ENCODE data around the gene LARP1B. TPM values are rescaled to one million over a fixed set of nuclear protein-coding genes. Genes with fewer than 3 reads are reported as not detected.

LARP1B gene
- total RNA-seq, 1 experiment from 2014 or later: 31.1 TPM

DNA sequence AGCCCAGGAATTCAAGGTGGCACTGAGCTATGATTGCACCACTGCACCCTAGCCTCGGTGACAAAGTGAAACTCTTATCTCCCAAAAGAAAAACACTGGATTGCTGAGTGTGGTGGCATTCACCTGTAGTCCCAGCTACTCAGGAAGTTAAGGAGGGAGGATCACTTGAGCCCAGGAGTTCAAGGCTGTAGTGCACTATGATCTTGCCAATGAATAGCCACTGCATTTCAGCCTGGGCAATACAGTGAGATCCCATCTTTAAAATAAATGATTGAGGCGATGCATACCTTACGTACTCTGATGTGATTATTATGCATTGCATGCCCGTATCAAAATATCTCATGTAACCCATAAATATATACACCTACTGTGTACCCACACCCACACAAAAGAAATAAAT lies 31.2 kb upstream of the LARP1B start:
- ATAC-seq: no peak
- CTCF ChIA-PET: no interaction called here
- no peaks in the 10 kb centered on the region for H4K20me1 ChIP-seq (ENCODE audit: insufficient read depth)

More for the DNA sequence above, 31.2 kb upstream of the LARP1B start:
- H3K79me2 ChIP-seq (ENCODE audit: insufficient read depth, low read length): no peaks in the 10 kb centered on the region
- DNase-seq (ENCODE audit: low read depth, low spot score): no peak
- no peak overlapping the region for H2AFZ ChIP-seq (ENCODE audit: low read depth, low read length, poor library complexity, severe bottlenecking)
- no peak overlapping the region for H3K27ac ChIP-seq (ENCODE audit: low read depth, low read length)
- no peaks in the 10 kb centered on the region for H3K27me3 ChIP-seq (ENCODE audit: insufficient read depth, low read length)
- H3K4me1 ChIP-seq (ENCODE audit: control insufficient read depth in 1 of 2, insufficient read depth in 2 of 2, low read length in 2 of 2): no peaks in the 10 kb centered on the region
- POLR2A ChIA-PET: no interaction called here
- H3K9ac ChIP-seq (ENCODE audit: low read length): no peak overlapping the region
- BruUV-seq (replicated peaks): no TSS peak
- no peak overlapping the region for H3K4me2 ChIP-seq (ENCODE audit: low read length)
- H3K9me3 ChIP-seq (ENCODE audit: control insufficient read depth in 1 of 2, insufficient read depth in 1 of 2, low read depth in 1 of 2, low read length in 2 of 2): no peaks in the 10 kb centered on the region
- H3K36me3 ChIP-seq (ENCODE audit: control insufficient read depth in 1 of 2, insufficient read depth in 2 of 2, low read length in 2 of 2): peaks cover 0 to 3% of the 10 kb centered on the region in 2 experiments; a peak in 1 of 4 replicates
- H3K9me2 ChIP-seq (ENCODE audit: insufficient read depth): no peaks in the 10 kb centered on the region
- intact Hi-C loops (cut with micrococcal nuclease): no loop called here
- RAD21 ChIA-PET (ENCODE audit: low non-redundant PET in 1 of 2, low total read pairs in 2 of 2, uncharacterized antibody in 2 of 2, unreplicated experiment in 2 of 2): no interaction called here
- no peak for TF ChIP-seq EGR1 (IDR thresholded peaks at IDR 0.05; ENCODE audit: low read depth)
- TF ChIP-seq, protein P1, sequence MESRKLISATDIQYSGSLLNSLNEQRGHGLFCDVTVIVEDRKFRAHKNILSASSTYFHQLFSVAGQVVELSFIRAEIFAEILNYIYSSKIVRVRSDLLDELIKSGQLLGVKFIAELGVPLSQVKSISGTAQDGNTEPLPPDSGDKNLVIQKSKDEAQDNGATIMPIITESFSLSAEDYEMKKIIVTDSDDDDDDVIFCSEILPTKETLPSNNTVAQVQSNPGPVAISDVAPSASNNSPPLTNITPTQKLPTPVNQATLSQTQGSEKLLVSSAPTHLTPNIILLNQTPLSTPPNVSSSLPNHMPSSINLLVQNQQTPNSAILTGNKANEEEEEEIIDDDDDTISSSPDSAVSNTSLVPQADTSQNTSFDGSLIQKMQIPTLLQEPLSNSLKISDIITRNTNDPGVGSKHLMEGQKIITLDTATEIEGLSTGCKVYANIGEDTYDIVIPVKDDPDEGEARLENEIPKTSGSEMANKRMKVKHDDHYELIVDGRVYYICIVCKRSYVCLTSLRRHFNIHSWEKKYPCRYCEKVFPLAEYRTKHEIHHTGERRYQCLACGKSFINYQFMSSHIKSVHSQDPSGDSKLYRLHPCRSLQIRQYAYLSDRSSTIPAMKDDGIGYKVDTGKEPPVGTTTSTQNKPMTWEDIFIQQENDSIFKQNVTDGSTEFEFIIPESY (IDR thresholded peaks at IDR 0.05; ENCODE audit: extremely low read depth, insufficient replicate concordance, low read length): no peak
- TF ChIP-seq RAD21 (IDR thresholded peaks at IDR 0.05; ENCODE audit: low read depth): no peak
- TF ChIP-seq, protein P2, sequence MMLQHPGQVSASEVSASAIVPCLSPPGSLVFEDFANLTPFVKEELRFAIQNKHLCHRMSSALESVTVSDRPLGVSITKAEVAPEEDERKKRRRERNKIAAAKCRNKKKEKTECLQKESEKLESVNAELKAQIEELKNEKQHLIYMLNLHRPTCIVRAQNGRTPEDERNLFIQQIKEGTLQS (IDR thresholded peaks at IDR 0.05): no peak
- no peak for TF ChIP-seq REST (IDR thresholded peaks at IDR 0.05; ENCODE audit: low read depth)
- TF ChIP-seq JUND (IDR thresholded peaks at IDR 0.05): no peak
- TF ChIP-seq FOSL1 (IDR thresholded peaks at IDR 0.05; ENCODE audit: low read depth): no peak
- TF ChIP-seq SP1 (IDR thresholded peaks at IDR 0.05; ENCODE audit: low read depth): no peak
- TF ChIP-seq MAX (IDR thresholded peaks at IDR 0.05): no peak
- TF ChIP-seq EZH2phosphoT487 (IDR thresholded peaks at IDR 0.05; ENCODE audit: borderline replicate concordance): no peak
- H3K4me3 ChIP-seq (replicated peaks in 1 of 2; ENCODE audit: low read depth in 1 of 2, low read length in 2 of 2): no peak overlapping the region
